Measurements from ENCODE around the gene CDK5R1. TPM values are rescaled to one million over a fixed set of nuclear protein-coding genes. Genes with fewer than 3 reads are reported as not detected.
A peak's percentile ranks its signal among the peaks of the same experiment; 100 is the strongest.

Gene CDK5R1
- polyA plus RNA-seq, 1 of the 3 experiments (the other 2 are of a cell fraction): 1.4 TPM

- H3K27me3 ChIP-seq (ENCODE audit: insufficient read depth): no peaks in the 10 kb centered on the region
- TF ChIP-seq IRF3 (IDR thresholded peaks at IDR 0.05; ENCODE audit: low read depth, low read length) (no peak), MXI1 (IDR thresholded peaks at IDR 0.05; ENCODE audit: low read depth, low read length) (peak; percentile 58; the same call in 1 of the 2 replicates), CTCF (IDR thresholded peaks at IDR 0.05) (0 out of 2 replicates have a peak, but pooled peaks have one; percentile 6), USF1 (IDR thresholded peaks at IDR 0.05; ENCODE audit: borderline replicate concordance, low read depth) (no peak)
- peaks cover 0 to 34% of the 10 kb centered on the region in 2 experiments for H3K36me3 ChIP-seq (replicated peaks in 1 of 2; ENCODE audit: control insufficient read depth in 1 of 2, insufficient read depth in 2 of 2, low read length in 1 of 2)
- H3K27ac ChIP-seq (ENCODE audit: low read depth in 2 of 2, low read length in 1 of 2): peak overlapping the region in 1 of 2 experiments; percentile 88; a peak in 2 of 4 replicates
- peak overlapping the region; percentile 56; the same call in 1 of the 2 replicates for H2AFZ ChIP-seq (ENCODE audit: low read depth)
- no peaks in the 10 kb centered on the region for H3K79me2 ChIP-seq (ENCODE audit: insufficient read depth)
- WGBS (ENCODE audit: low lambda C conversion rate): 43% methylated on average over 27 of the region's 59 CpGs
- peaks cover 0 to 62% of the 10 kb centered on the region in 2 experiments; a peak in 2 of 4 replicates for H3K4me1 ChIP-seq (ENCODE audit: control insufficient read depth in 1 of 2, insufficient read depth in 2 of 2, low read depth in 1 of 2, low read length in 1 of 2)
- H3K4me2 ChIP-seq: peak overlapping the region; percentile 89
- DNase-seq: peak; percentile 76
- H3K9me3 ChIP-seq: no peaks in the 10 kb centered on the region
- H3K9me2 ChIP-seq: no peaks in the 10 kb centered on the region
- ChIA-PET POLR2A (interaction anchor here (1.2 to 2.6 kb wide), 5 partner anchors 31 to 284 kb away, joined by 3 to 9 read pairs (median 4); partner anchors contain the start of gene PSMD11), CTCF (interaction anchor here (0.8 to 11.0 kb wide), 10 partner anchors 11 to 389 kb away, joined by 3 to 102 read pairs (median 4); partner anchors contain the start of gene MYO1D)
- peaks cover 20% of the 10 kb centered on the region for H3F3A ChIP-seq (replicated peaks; ENCODE audit: insufficient read depth)
- H3K9ac ChIP-seq: peak overlapping the region; percentile 32; the same call in 1 of the 2 replicates
- H4K20me1 ChIP-seq (ENCODE audit: insufficient read depth): peaks cover 10% of the 10 kb centered on the region; the same call in 1 of the 2 replicates
- H3K4me3 ChIP-seq (ENCODE audit: low read depth in 2 of 2, low read length in 1 of 2): peak overlapping the region; percentile 72 to 76
These were observed 832 bp downstream of the CDK5R1 start for GRCh38 chr17:32487473-32488176.

GRCh38 chr17:32488177-32488542, 1.4 kb downstream of the CDK5R1 start:
- H3K27ac ChIP-seq (ENCODE audit: low read depth in 2 of 2, low read length in 1 of 2): no peak overlapping the region
- H4K20me1 ChIP-seq (ENCODE audit: insufficient read depth): peaks cover 10% of the 10 kb centered on the region; the same call in 1 of the 2 replicates
- H2AFZ ChIP-seq (ENCODE audit: low read depth): no peak overlapping the region
- peak overlapping the region; percentile 89 for H3K4me2 ChIP-seq
- H3K9ac ChIP-seq: no peak overlapping the region
- ChIA-PET CTCF (interaction anchor here (0.7 to 11.0 kb wide), 3 partner anchors 26 to 171 kb away, joined by 3 to 102 read pairs (median 16); no protein-coding TSS in a partner anchor), POLR2A (interaction anchor here (2.6 kb wide), 1 partner anchor 43 kb away, joined by 9 read pairs; the partner anchor contains the start of gene PSMD11)
- H3K9me3 ChIP-seq: no peaks in the 10 kb centered on the region
- H3K27me3 ChIP-seq (ENCODE audit: insufficient read depth): no peaks in the 10 kb centered on the region
- peaks cover 0 to 60% of the 10 kb centered on the region in 2 experiments; a peak in 2 of 4 replicates for H3K4me1 ChIP-seq (ENCODE audit: control insufficient read depth in 1 of 2, insufficient read depth in 2 of 2, low read depth in 1 of 2, low read length in 1 of 2)
- no peaks in the 10 kb centered on the region for H3K9me2 ChIP-seq
- H3K36me3 ChIP-seq (replicated peaks in 1 of 2; ENCODE audit: control insufficient read depth in 1 of 2, insufficient read depth in 2 of 2, low read length in 1 of 2): peaks cover 0 to 30% of the 10 kb centered on the region in 2 experiments
- H3K79me2 ChIP-seq (ENCODE audit: insufficient read depth): no peaks in the 10 kb centered on the region
- peak overlapping the region; percentile 72 to 76; a peak in 3 of 4 replicates for H3K4me3 ChIP-seq (ENCODE audit: low read depth in 2 of 2, low read length in 1 of 2)
- 89% methylated on average over 15 of the region's 16 CpGs for WGBS (ENCODE audit: low lambda C conversion rate)
- peaks cover 14% of the 10 kb centered on the region for H3F3A ChIP-seq (replicated peaks; ENCODE audit: insufficient read depth)
- no peak for DNase-seq
- no peak for TF ChIP-seq GABPA (IDR thresholded peaks at IDR 0.05; ENCODE audit: low read depth)
- no peak for TF ChIP-seq TCF12 (IDR thresholded peaks at IDR 0.05)
- no peak for TF ChIP-seq RXRA (IDR thresholded peaks at IDR 0.05; ENCODE audit: borderline replicate concordance, low read depth)
- TF ChIP-seq ZBTB33 (IDR thresholded peaks at IDR 0.05; ENCODE audit: borderline replicate concordance, low read depth): no peak
- no peak for TF ChIP-seq USF2 (IDR thresholded peaks at IDR 0.05; ENCODE audit: borderline replicate concordance, low read depth, low read length)
- no peak for TF ChIP-seq FOXM1 (IDR thresholded peaks at IDR 0.05; ENCODE audit: low read depth)
- no peak for TF ChIP-seq PBX3 (IDR thresholded peaks at IDR 0.05)
- TF ChIP-seq CTCF (IDR thresholded peaks at IDR 0.05): no peak
- no peak for TF ChIP-seq SIN3A (IDR thresholded peaks at IDR 0.05; ENCODE audit: borderline replicate concordance, low read depth, low read length)
- TF ChIP-seq RCOR1 (IDR thresholded peaks at IDR 0.05; ENCODE audit: low read length): no peak

All from SK-N-SH (cell line).